Measurements from ENCODE around the gene PC.

DNA sequence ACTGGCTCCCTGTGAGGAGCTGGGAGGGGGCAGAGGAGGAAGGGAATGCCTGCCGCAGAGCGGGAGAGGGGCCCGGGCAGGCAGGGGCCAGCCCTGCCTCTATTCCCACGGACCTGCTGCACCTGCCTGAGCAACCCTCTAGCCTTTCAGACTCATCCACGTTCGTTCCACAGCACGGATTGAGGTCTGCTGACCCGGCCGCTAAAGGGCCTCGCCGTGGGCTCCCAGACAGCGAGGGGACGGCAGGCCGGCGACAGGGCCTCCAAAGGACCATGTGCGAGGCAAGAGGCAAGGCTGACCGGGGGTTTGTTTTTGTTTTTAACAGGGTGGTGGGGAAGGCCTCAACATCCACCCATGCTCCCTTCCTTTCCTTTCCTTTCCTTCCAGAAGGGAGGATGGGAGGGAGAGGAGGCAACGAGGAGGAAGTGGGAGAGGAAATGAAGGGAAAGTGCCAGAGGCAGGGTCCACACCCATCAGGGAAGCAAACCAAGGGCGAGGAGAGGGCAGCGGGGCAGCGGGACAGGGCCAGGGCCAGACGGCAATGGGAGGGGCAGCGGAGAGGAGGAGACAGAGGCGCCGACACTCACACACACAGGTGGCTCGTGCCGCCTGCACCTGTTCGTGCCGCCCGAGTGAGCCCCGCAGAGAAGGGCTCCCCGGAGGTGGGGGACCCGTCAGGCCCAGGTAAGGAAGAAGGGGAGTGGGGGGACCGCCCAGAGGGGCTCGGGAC lies 93.8 kb downstream of the PC start:
- TF ChIP-seq, protein P1, sequence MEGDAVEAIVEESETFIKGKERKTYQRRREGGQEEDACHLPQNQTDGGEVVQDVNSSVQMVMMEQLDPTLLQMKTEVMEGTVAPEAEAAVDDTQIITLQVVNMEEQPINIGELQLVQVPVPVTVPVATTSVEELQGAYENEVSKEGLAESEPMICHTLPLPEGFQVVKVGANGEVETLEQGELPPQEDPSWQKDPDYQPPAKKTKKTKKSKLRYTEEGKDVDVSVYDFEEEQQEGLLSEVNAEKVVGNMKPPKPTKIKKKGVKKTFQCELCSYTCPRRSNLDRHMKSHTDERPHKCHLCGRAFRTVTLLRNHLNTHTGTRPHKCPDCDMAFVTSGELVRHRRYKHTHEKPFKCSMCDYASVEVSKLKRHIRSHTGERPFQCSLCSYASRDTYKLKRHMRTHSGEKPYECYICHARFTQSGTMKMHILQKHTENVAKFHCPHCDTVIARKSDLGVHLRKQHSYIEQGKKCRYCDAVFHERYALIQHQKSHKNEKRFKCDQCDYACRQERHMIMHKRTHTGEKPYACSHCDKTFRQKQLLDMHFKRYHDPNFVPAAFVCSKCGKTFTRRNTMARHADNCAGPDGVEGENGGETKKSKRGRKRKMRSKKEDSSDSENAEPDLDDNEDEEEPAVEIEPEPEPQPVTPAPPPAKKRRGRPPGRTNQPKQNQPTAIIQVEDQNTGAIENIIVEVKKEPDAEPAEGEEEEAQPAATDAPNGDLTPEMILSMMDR (IDR thresholded peaks at IDR 0.05) = no peak
- TF ChIP-seq EP300 (IDR thresholded peaks at IDR 0.05) (no peak), POLR2A (IDR thresholded peaks at IDR 0.05) (no peak)

All from ovary (tissue), 3 donors.